Measurements from ENCODE around the gene LRRC55.

Gene LRRC55

DNA sequence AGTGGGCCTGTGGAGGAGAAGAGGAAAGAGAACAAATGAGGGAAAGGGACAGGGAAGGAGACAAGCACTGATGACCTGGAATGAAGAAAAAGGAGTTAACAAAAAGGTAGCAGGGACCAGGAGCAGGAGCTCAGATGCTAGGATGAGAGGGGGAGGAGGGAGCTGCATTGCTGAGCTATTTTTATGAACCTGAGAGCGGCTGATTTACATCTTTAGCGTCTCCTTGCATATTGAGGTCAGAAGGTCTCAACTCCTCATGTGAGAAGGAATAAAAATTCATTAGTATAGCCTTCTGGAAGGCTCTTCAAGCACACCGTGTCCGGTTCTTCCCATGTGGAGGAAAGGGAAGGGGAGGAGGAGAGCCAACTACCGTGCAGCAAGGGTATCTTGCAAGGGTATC is 33.1 kb upstream of the LRRC55 start:
- H3K36me3 ChIP-seq (ENCODE audit: low read depth), result no peaks in the 10 kb centered on the region
- H3K9me3 ChIP-seq (ENCODE audit: severe bottlenecking), result no peaks in the 10 kb centered on the region
- no peaks in the 10 kb centered on the region for H3K27me3 ChIP-seq (ENCODE audit: insufficient read depth, poor library complexity, severe bottlenecking)
- TF ChIP-seq, protein P1, sequence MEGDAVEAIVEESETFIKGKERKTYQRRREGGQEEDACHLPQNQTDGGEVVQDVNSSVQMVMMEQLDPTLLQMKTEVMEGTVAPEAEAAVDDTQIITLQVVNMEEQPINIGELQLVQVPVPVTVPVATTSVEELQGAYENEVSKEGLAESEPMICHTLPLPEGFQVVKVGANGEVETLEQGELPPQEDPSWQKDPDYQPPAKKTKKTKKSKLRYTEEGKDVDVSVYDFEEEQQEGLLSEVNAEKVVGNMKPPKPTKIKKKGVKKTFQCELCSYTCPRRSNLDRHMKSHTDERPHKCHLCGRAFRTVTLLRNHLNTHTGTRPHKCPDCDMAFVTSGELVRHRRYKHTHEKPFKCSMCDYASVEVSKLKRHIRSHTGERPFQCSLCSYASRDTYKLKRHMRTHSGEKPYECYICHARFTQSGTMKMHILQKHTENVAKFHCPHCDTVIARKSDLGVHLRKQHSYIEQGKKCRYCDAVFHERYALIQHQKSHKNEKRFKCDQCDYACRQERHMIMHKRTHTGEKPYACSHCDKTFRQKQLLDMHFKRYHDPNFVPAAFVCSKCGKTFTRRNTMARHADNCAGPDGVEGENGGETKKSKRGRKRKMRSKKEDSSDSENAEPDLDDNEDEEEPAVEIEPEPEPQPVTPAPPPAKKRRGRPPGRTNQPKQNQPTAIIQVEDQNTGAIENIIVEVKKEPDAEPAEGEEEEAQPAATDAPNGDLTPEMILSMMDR (IDR thresholded peaks at IDR 0.05; ENCODE audit: poor library complexity, severe bottlenecking), result no peak
- DNase-seq (ENCODE audit: low spot score) (no peak), ATAC-seq (ENCODE audit: low read depth) (no peak)
- no peaks in the 10 kb centered on the region for H3K4me1 ChIP-seq (ENCODE audit: insufficient read depth, poor library complexity, severe bottlenecking)
- no peak overlapping the region for H3K27ac ChIP-seq (ENCODE audit: poor library complexity, severe bottlenecking)
- H3K4me3 ChIP-seq (ENCODE audit: severe bottlenecking), result no peak overlapping the region

DNA sequence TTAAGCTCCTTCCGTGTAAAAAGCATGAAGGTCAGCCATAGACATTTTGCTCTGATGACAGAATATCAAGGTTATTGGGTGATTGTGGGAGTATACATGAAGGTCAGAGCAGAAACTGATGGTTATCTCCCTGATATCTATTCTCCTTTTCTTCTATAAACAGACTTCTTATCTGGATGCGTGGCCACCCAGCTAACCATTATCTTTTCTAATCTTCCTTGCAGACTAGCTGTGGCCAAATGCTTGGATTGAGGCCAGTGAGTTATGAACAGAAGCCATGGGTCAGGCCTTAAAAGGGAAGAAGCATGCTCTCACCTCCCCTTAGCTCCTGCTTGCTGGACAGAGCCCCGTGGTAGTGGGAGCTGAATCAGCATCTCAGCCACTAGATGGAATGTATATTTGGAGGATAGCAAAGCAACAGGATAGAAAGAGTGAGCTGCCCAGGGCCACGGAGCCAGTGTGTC is 31.3 kb upstream of the LRRC55 start:
- ATAC-seq (ENCODE audit: low read depth) (no peak), DNase-seq (ENCODE audit: low spot score) (no peak)
- H3K27me3 ChIP-seq (ENCODE audit: insufficient read depth, poor library complexity, severe bottlenecking), result no peaks in the 10 kb centered on the region

DNA sequence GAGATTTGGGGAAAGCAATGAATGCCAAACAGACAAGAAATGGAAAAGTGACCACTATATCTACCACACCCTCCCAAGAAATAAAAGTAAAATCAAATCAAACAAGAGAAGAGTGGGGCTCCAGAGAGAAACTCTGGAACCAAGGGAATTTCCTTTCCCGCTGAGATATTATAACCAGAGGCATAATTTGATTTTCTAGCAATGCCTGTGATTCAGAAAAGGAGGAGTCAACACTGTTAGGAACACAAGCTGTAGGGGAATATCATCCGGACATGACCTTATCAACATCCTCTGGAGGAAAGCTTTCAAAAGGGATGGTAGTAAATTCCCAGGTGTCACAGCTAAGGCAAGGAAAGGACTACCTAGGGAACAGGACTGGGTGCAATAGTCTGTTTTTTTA is 29.6 kb upstream of the LRRC55 start:
- Histone ChIP-seq H3K9me3 (ENCODE audit: severe bottlenecking) (no peaks in the 10 kb centered on the region), H3K27me3 (ENCODE audit: insufficient read depth, poor library complexity, severe bottlenecking) (no peaks in the 10 kb centered on the region), H3K4me3 (ENCODE audit: severe bottlenecking) (no peak overlapping the region), H3K27ac (ENCODE audit: poor library complexity, severe bottlenecking) (no peak overlapping the region), H3K4me1 (ENCODE audit: insufficient read depth, poor library complexity, severe bottlenecking) (no peaks in the 10 kb centered on the region), H3K36me3 (ENCODE audit: low read depth) (no peaks in the 10 kb centered on the region)
- no peak for DNase-seq (ENCODE audit: low spot score)
- TF ChIP-seq, protein P1 (IDR thresholded peaks at IDR 0.05; ENCODE audit: poor library complexity, severe bottlenecking), result no peak
- ATAC-seq (ENCODE audit: low read depth), result no peak

More for the DNA sequence above, 31.3 kb upstream of the LRRC55 start:
- no peaks in the 10 kb centered on the region for H3K4me1 ChIP-seq (ENCODE audit: insufficient read depth, poor library complexity, severe bottlenecking)
- TF ChIP-seq, protein P1 (IDR thresholded peaks at IDR 0.05; ENCODE audit: poor library complexity, severe bottlenecking), result no peak
- no peaks in the 10 kb centered on the region for H3K9me3 ChIP-seq (ENCODE audit: severe bottlenecking)
- H3K36me3 ChIP-seq (ENCODE audit: low read depth), result no peaks in the 10 kb centered on the region
- no peak overlapping the region for H3K4me3 ChIP-seq (ENCODE audit: severe bottlenecking)
- H3K27ac ChIP-seq (ENCODE audit: poor library complexity, severe bottlenecking), result no peak overlapping the region

DNA sequence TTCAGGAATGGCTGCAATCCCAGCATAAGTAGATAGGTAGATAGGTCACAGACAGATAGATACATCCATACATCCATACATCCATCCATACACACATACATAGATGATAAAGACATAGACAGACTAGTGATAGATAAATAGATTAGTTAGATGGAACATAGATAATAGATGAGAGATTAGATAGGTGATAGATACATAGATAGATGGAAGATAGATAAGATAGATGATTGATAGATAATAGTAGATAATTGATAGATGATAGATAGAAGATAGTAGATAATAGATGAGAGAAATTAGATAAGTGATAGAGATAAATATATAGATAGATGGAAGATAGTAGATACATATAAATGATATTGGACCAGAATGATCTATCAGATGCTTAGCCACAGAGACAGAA is 28.3 kb upstream of the LRRC55 start:
- DNase-seq (ENCODE audit: low spot score), result no peak
- H3K27ac ChIP-seq (ENCODE audit: poor library complexity, severe bottlenecking), result no peak overlapping the region
- no peaks in the 10 kb centered on the region for H3K27me3 ChIP-seq (ENCODE audit: insufficient read depth, poor library complexity, severe bottlenecking)

DNA sequence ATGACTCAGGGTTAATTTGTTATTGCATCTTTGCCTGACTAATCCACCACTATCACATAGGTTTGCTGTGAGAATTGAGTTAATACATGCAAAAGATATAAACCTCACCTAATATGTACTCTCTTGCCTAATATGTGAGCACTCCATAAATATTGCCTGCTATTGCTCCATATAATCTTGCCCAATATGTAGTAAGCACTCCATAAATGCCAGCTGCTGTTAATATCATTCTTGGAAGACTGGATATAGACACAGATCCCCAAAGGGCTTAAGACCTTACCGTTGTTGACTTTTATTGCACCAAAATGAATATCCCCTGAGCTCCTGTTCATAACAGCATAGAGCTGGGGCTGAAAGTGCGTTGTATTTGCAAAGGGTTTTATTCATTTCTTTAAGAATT is 27.0 kb upstream of the LRRC55 start:
- no peaks in the 10 kb centered on the region for H3K27me3 ChIP-seq (ENCODE audit: insufficient read depth, poor library complexity, severe bottlenecking)
- DNase-seq (ENCODE audit: low spot score) (no peak), ATAC-seq (ENCODE audit: low read depth) (no peak)
- TF ChIP-seq, protein P1 (IDR thresholded peaks at IDR 0.05; ENCODE audit: poor library complexity, severe bottlenecking), result no peak
- H3K4me3 ChIP-seq (ENCODE audit: severe bottlenecking), result no peak overlapping the region
- H3K9me3 ChIP-seq (ENCODE audit: severe bottlenecking), result no peaks in the 10 kb centered on the region
- no peak overlapping the region for H3K27ac ChIP-seq (ENCODE audit: poor library complexity, severe bottlenecking)
- H3K4me1 ChIP-seq (ENCODE audit: insufficient read depth, poor library complexity, severe bottlenecking), result no peaks in the 10 kb centered on the region
- H3K36me3 ChIP-seq (ENCODE audit: low read depth), result no peaks in the 10 kb centered on the region

More for the DNA sequence above, 28.3 kb upstream of the LRRC55 start:
- Histone ChIP-seq H3K36me3 (ENCODE audit: low read depth) (no peaks in the 10 kb centered on the region), H3K4me3 (ENCODE audit: severe bottlenecking) (no peak overlapping the region), H3K9me3 (ENCODE audit: severe bottlenecking) (no peaks in the 10 kb centered on the region), H3K4me1 (ENCODE audit: insufficient read depth, poor library complexity, severe bottlenecking) (no peaks in the 10 kb centered on the region)
- TF ChIP-seq, protein P1 (IDR thresholded peaks at IDR 0.05; ENCODE audit: poor library complexity, severe bottlenecking), result no peak
- ATAC-seq (ENCODE audit: low read depth), result no peak
